ENCODE data around the gene GLI1.

The GLI1 gene

GRCh38 chr12:57474862-57475261 is 15.3 kb downstream of the GLI1 start:
- Histone ChIP-seq H3K27ac (ENCODE audit: low read depth in 2 of 2, low read length in 2 of 2) (no peak overlapping the region), H3K9me3 (ENCODE audit: control insufficient read depth in 2 of 2, low read length in 2 of 2) (no peaks in the 10 kb centered on the region), H3K9ac (ENCODE audit: low read depth in 1 of 2, low read length in 2 of 2) (no peak overlapping the region), H3K4me1 (ENCODE audit: control insufficient read depth in 2 of 2, insufficient read depth in 2 of 2, low read length in 2 of 2) (peaks cover 34 to 43% of the 10 kb centered on the region in 2 donors), H3K36me3 (ENCODE audit: control insufficient read depth in 2 of 2, insufficient read depth in 2 of 2, low read length in 2 of 2) (peaks cover 0 to 10% of the 10 kb centered on the region in 2 donors), H3K27me3 (ENCODE audit: control insufficient read depth in 2 of 2, insufficient read depth in 2 of 2, low read length in 2 of 2) (peaks cover 12 to 50% of the 10 kb centered on the region in 2 donors), H3K4me3 (ENCODE audit: low read length in 2 of 2) (no peak overlapping the region)

DNA sequence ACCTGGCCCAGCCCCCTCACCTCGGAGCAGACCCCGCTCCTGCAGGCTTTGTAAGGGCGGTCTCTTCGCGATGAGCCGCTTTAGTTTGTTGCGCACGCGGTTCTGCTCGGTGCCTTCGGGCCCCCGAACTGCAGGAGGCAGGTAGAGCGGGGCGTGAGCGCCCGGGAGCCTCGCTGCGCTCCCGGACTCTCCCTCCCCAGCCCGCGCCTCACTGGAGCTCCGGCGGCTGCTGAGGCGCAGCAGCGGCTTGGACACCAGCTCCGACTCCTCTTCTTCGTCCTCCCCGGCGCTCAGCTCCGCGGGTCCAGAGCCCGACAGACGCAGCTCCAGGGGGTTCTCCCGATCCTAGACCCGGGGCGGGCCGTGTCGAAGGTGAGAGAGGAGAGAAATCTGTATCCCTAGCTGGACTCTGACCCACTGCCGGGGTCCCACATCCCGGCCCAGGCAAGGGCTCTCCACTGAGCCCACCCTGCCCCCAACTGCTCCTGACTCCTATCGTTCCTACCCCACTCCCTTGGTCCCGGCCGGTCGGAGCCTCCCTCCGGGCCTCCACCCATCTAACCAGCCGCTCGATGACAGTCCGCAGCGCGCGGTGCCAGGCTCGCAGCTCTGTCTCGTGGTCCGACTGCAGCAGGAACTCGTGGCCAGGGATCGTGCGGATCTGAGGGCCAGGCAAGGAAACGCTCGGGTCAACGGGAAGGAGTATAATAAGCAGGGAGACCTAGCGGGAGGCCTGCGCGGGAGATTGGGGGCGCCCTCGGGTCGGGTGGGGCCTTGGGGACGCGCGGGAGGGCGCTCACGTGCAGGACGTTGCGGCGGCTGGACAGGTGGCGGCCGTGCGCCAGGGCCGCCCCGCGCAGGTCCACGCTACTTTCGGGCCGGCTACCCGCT is 15.9 kb downstream of the GLI1 start:
- Histone ChIP-seq H3K9ac (ENCODE audit: low read depth in 1 of 2, low read length in 2 of 2) (no peak overlapping the region), H3K27ac (ENCODE audit: low read depth in 2 of 2, low read length in 2 of 2) (no peak overlapping the region), H3K4me1 (ENCODE audit: control insufficient read depth in 2 of 2, insufficient read depth in 2 of 2, low read length in 2 of 2) (peaks cover 36 to 39% of the 10 kb centered on the region in 2 donors), H3K27me3 (ENCODE audit: control insufficient read depth in 2 of 2, insufficient read depth in 2 of 2, low read length in 2 of 2) (peaks cover 12 to 50% of the 10 kb centered on the region in 2 donors), H3K9me3 (ENCODE audit: control insufficient read depth in 2 of 2, low read length in 2 of 2) (no peaks in the 10 kb centered on the region), H3K36me3 (ENCODE audit: control insufficient read depth in 2 of 2, insufficient read depth in 2 of 2, low read length in 2 of 2) (peaks cover 0 to 6% of the 10 kb centered on the region in 2 donors), H3K4me3 (ENCODE audit: low read length in 2 of 2) (peak overlapping the region; percentile 42 to 75)

GRCh38 chr12:57476162-57476992 is 16.8 kb downstream of the GLI1 start:
- H3K4me1 ChIP-seq (ENCODE audit: control insufficient read depth in 2 of 2, insufficient read depth in 2 of 2, low read length in 2 of 2), result peaks cover 31 to 32% of the 10 kb centered on the region in 2 donors
- peaks cover 12 to 50% of the 10 kb centered on the region in 2 donors for H3K27me3 ChIP-seq (ENCODE audit: control insufficient read depth in 2 of 2, insufficient read depth in 2 of 2, low read length in 2 of 2)
- H3K27ac ChIP-seq (ENCODE audit: low read depth in 2 of 2, low read length in 2 of 2), result peak overlapping the region; percentile 10 to 91
- H3K9me3 ChIP-seq (ENCODE audit: control insufficient read depth in 2 of 2, low read length in 2 of 2), result no peaks in the 10 kb centered on the region
- H3K36me3 ChIP-seq (ENCODE audit: control insufficient read depth in 2 of 2, insufficient read depth in 2 of 2, low read length in 2 of 2), result peaks cover 0 to 6% of the 10 kb centered on the region in 2 donors
- peak overlapping the region; percentile 42 to 75 for H3K4me3 ChIP-seq (ENCODE audit: low read length in 2 of 2)
- peak overlapping the region in 1 of 2 donors; percentile 74 for H3K9ac ChIP-seq (ENCODE audit: low read depth in 1 of 2, low read length in 2 of 2)

DNA sequence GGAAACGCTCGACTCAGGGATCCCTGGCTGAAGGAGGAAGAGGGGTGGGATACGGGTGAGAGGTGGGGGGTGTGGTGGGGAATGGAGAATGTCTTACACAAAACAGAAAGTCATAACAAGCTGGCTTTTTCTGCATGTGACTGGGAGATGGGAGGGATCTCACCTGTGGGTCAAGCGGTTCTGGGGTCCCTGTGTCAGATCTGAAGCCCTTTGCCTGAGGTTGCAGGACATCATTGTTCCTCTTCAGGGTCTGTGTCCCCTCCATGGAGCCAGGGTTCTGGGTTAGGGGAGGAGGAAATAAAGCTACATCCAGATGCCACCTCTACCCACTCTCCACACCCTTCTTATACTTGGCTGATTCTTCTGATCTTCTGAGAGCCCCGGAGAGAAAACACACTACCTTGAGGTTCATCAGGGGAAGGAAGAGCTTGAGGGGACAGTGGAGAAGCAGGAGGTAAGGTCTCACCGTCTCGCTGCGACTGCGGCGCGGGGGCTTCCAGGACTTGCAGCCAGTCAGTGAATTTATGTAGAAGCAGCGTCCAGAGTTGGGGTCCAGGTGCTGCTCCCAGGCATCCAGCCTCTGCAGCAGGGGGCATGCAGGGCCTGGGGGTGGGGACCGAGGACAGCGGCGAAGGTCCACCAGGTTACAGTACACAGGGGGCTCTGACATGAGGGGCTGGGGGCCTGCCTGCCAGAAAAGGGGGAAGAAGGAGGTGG is 17.6 kb downstream of the GLI1 start:
- Histone ChIP-seq H3K27ac (ENCODE audit: low read depth in 2 of 2, low read length in 2 of 2) (peak overlapping the region; percentile 75 to 91), H3K9me3 (ENCODE audit: control insufficient read depth in 2 of 2, low read length in 2 of 2) (no peaks in the 10 kb centered on the region), H3K4me1 (ENCODE audit: control insufficient read depth in 2 of 2, insufficient read depth in 2 of 2, low read length in 2 of 2) (peaks cover 26 to 28% of the 10 kb centered on the region in 2 donors), H3K9ac (ENCODE audit: low read depth in 1 of 2, low read length in 2 of 2) (peak overlapping the region in 1 of 2 donors; percentile 74), H3K36me3 (ENCODE audit: control insufficient read depth in 2 of 2, insufficient read depth in 2 of 2, low read length in 2 of 2) (peaks cover 0 to 3% of the 10 kb centered on the region in 2 donors), H3K4me3 (ENCODE audit: low read length in 2 of 2) (peak overlapping the region; percentile 42 to 75), H3K27me3 (ENCODE audit: control insufficient read depth in 2 of 2, insufficient read depth in 2 of 2, low read length in 2 of 2) (peaks cover 12 to 53% of the 10 kb centered on the region in 2 donors)

DNA sequence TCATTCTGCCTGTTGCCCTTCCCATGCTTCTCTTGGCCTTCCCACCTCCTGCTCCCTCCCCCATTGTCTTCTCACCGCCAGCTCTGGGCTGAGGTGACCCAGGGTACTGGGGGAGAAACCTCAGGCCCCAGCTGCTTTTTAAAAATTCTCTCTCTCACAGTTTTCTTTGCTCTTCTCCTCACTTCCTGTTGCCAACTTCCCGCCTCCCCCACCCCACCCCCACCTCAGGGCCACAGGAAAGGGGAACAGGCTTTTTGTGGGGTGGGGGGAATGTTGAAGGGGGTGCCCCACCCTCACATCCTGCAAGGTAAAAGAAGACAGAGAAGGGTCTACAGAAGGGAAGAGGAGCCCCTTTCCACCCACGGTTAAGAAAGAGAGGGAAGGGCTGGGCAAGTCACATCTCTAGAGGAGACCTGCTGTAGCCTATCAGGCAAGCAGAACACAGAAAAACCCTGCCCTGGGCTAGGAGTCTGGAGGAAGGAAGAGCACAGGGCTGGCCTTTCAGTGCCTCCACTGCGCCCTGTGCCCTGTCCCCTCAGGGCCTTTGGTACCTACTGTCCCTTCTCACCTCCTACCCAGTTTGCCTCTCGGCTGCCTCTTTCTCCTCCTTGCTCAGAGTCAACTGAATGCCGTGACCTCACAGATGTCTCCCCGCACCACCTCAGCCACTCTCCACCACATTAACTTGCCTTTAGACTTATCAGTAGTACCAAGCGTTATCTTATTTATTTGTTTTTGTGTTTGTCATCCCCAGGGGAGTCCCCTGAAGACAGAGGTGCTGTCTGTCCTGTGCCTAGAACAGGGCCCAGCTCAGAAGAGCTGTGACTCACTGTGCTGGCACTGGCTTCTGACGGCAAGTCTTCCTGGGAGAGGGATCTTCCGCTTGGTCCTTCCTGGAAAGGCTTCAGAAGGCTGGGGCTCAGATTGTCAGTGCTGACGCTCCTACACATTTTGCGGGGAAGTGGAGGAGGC is 18.4 kb downstream of the GLI1 start:
- peak overlapping the region; percentile 4 to 74 for H3K9ac ChIP-seq (ENCODE audit: low read depth in 1 of 2, low read length in 2 of 2)
- H3K4me3 ChIP-seq (ENCODE audit: low read length in 2 of 2), result peak overlapping the region; percentile 42 to 75
- H3K9me3 ChIP-seq (ENCODE audit: control insufficient read depth in 2 of 2, low read length in 2 of 2), result no peaks in the 10 kb centered on the region
- no peaks in the 10 kb centered on the region for H3K36me3 ChIP-seq (ENCODE audit: control insufficient read depth in 2 of 2, insufficient read depth in 2 of 2, low read length in 2 of 2)
- H3K4me1 ChIP-seq (ENCODE audit: control insufficient read depth in 2 of 2, insufficient read depth in 2 of 2, low read length in 2 of 2), result peaks cover 26 to 28% of the 10 kb centered on the region in 2 donors
- H3K27ac ChIP-seq (ENCODE audit: low read depth in 2 of 2, low read length in 2 of 2), result peak overlapping the region; percentile 75 to 91
- peaks cover 12 to 49% of the 10 kb centered on the region in 2 donors for H3K27me3 ChIP-seq (ENCODE audit: control insufficient read depth in 2 of 2, insufficient read depth in 2 of 2, low read length in 2 of 2)

DNA sequence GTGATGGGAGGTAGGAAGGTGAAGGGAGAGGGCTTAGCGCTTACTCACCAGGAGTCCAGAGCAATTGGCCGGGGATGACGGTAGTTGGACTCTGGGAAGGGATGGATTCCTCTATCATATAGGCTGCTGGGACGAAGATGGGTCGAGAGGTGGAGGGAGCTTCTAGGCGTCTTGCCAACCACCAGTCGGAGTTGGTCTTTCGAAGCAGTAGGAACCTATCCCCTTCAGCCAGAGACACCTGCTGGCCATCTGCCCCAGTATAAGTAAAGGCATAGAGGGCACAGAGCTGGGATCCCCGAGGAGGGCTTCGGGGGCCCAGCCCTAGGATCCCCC is 19.4 kb downstream of the GLI1 start:
- peak overlapping the region; percentile 75 to 91 for H3K27ac ChIP-seq (ENCODE audit: low read depth in 2 of 2, low read length in 2 of 2)
- peaks cover 26 to 28% of the 10 kb centered on the region in 2 donors for H3K4me1 ChIP-seq (ENCODE audit: control insufficient read depth in 2 of 2, insufficient read depth in 2 of 2, low read length in 2 of 2)
- H3K4me3 ChIP-seq (ENCODE audit: low read length in 2 of 2), result peak overlapping the region in 1 of 2 donors; percentile 75
- H3K27me3 ChIP-seq (ENCODE audit: control insufficient read depth in 2 of 2, insufficient read depth in 2 of 2, low read length in 2 of 2), result peaks cover 13 to 48% of the 10 kb centered on the region in 2 donors
- H3K9me3 ChIP-seq (ENCODE audit: control insufficient read depth in 2 of 2, low read length in 2 of 2), result no peaks in the 10 kb centered on the region
- H3K36me3 ChIP-seq (ENCODE audit: control insufficient read depth in 2 of 2, insufficient read depth in 2 of 2, low read length in 2 of 2), result no peaks in the 10 kb centered on the region
- peak overlapping the region; percentile 46 to 56 for H3K9ac ChIP-seq (ENCODE audit: low read depth in 1 of 2, low read length in 2 of 2)

- no peaks in the 10 kb centered on the region for H3K36me3 ChIP-seq (ENCODE audit: control insufficient read depth in 2 of 2, insufficient read depth in 2 of 2, low read length in 2 of 2)
- peak within 1 kb of the TSS in 1 of 2 donors; percentile 75 for H3K4me3 ChIP-seq (ENCODE audit: low read length in 2 of 2)
- H3K9me3 ChIP-seq (ENCODE audit: control insufficient read depth in 2 of 2, low read length in 2 of 2), result no peaks in the 10 kb centered on the region
- peaks cover 25 to 28% of the 10 kb centered on the region in 2 donors for H3K4me1 ChIP-seq (ENCODE audit: control insufficient read depth in 2 of 2, insufficient read depth in 2 of 2, low read length in 2 of 2)
- peaks cover 12 to 42% of the 10 kb centered on the region in 2 donors for H3K27me3 ChIP-seq (ENCODE audit: control insufficient read depth in 2 of 2, insufficient read depth in 2 of 2, low read length in 2 of 2)
- H3K9ac ChIP-seq (ENCODE audit: low read depth in 1 of 2, low read length in 2 of 2), result peak within 1 kb of the TSS; percentile 46 to 56
- H3K27ac ChIP-seq (ENCODE audit: low read depth in 2 of 2, low read length in 2 of 2), result peak within 1 kb of the TSS; percentile 75 to 91
Observed at GRCh38 chr12:57479376-57480115, 20.0 kb downstream of the GLI1 start, which contains the start of gene ARHGAP9. TSS of gene ARHGAP9 (minus strand) at chr12:57479866. CDS start at chr12:57479406, 460 bp downstream.

GRCh38 chr12:57481671-57482070 is 22.1 kb downstream of the GLI1 start:
- Histone ChIP-seq H3K27ac (ENCODE audit: low read depth in 2 of 2, low read length in 2 of 2) (no peak overlapping the region), H3K27me3 (ENCODE audit: control insufficient read depth in 2 of 2, insufficient read depth in 2 of 2, low read length in 2 of 2) (peaks cover 2 to 26% of the 10 kb centered on the region in 2 donors), H3K4me3 (ENCODE audit: low read length in 2 of 2) (no peak overlapping the region), H3K4me1 (ENCODE audit: control insufficient read depth in 2 of 2, insufficient read depth in 2 of 2, low read length in 2 of 2) (peaks cover 10 to 20% of the 10 kb centered on the region in 2 donors), H3K9ac (ENCODE audit: low read depth in 1 of 2, low read length in 2 of 2) (no peak overlapping the region), H3K9me3 (ENCODE audit: control insufficient read depth in 2 of 2, low read length in 2 of 2) (no peaks in the 10 kb centered on the region), H3K36me3 (ENCODE audit: control insufficient read depth in 2 of 2, insufficient read depth in 2 of 2, low read length in 2 of 2) (no peaks in the 10 kb centered on the region)

All from mucosa of rectum (tissue), 2 donors.